Neural cell (in vitro differentiated cells): ENCODE measurements around the gene PRM1. TPM values are rescaled to one million over a fixed set of nuclear protein-coding genes. Genes with fewer than 3 reads are reported as not detected.

ENCODE experiments used
- H2AFZ ChIP-seq: fragments of 200-600, 300-800 bp; sonication (generic), shearing (Covaris generic); 2 replicates; pipeline ENCODE4 v1.6.0; 2014; ENCODE audit warnings: low read depth, mild to moderate bottlenecking, antibody characterized with exemption, low read length, moderate library complexity
- H3F3A ChIP-seq: fragments of 200-600 bp; shearing (Covaris generic); 2 replicates; pipeline ENCODE4 v1.6.1; 2016; ENCODE audit warnings: mild to moderate bottlenecking, moderate library complexity, mixed read lengths, antibody characterized with exemption, low read length; ENCODE audit not compliant: insufficient read depth, poor library complexity, severe bottlenecking
- H3K27ac ChIP-seq: fragments of 200-600, 300-800 bp; sonication (generic), shearing (Covaris generic); 2 replicates; pipeline ENCODE4 v1.5.1; 2014; ENCODE audit warnings: mild to moderate bottlenecking, low read length, moderate library complexity
- H3K27me3 ChIP-seq: fragments of 300-800, 200-600 bp; sonication (generic), shearing (Covaris generic); 2 replicates; pipeline ENCODE4 v1.6.0; 2014; ENCODE audit warnings: mild to moderate bottlenecking, low read depth, low read length, moderate library complexity; ENCODE audit not compliant: insufficient read depth
- H3K36me3 ChIP-seq: fragments of 300-800, 200-600 bp; sonication (generic), shearing (Covaris generic); 2 replicates; pipeline ENCODE4 v1.5.1; 2014; ENCODE audit warnings: mild to moderate bottlenecking, antibody characterized with exemption, low read length, moderate library complexity; ENCODE audit not compliant: insufficient read depth
- H3K4me2 ChIP-seq: fragments of 300-800, 200-600 bp; sonication (generic), shearing (Covaris generic); 2 replicates; pipeline ENCODE4 v1.6.0; 2014; ENCODE audit warnings: mild to moderate bottlenecking, low read length
- H3K4me3 ChIP-seq: fragments of 300-800, 200-600 bp; sonication (generic), shearing (Covaris generic); 2 replicates; pipeline ENCODE4 v1.5.1; 2014; ENCODE audit warnings: mild to moderate bottlenecking, low read length, moderate library complexity
- H3K79me2 ChIP-seq: fragments of 200-600 bp; shearing (Covaris generic); replicated peaks from 2 replicates; pipeline ENCODE4 v1.6.0; 2014; ENCODE audit warnings: mild to moderate bottlenecking, low read length, moderate library complexity; ENCODE audit not compliant: insufficient read depth
- H3K9ac ChIP-seq: fragments of 300-800, 200-600 bp; sonication (generic), shearing (Covaris generic); 2 replicates; pipeline ENCODE4 v1.6.1; 2016; ENCODE audit warnings: mild to moderate bottlenecking, low read length, mixed read lengths
- H3K9me2 ChIP-seq: fragments of 200-600 bp; shearing (Covaris generic); 2 replicates; pipeline ENCODE4 v1.6.1; 2016; ENCODE audit warnings: mild to moderate bottlenecking, low read length, mixed read lengths; ENCODE audit not compliant: insufficient read depth
- H3K9me3 ChIP-seq: fragments of 200-600, 300-800 bp; sonication (generic), shearing (Covaris generic); 2 replicates; pipeline ENCODE4 v1.6.1; 2016; ENCODE audit warnings: mild to moderate bottlenecking, mixed run types, low read length, moderate library complexity, mixed read lengths
- H4K20me1 ChIP-seq: fragments of 200-600 bp; shearing (Covaris generic); 2 replicates; pipeline ENCODE4 v1.6.1; 2016; ENCODE audit warnings: mild to moderate bottlenecking, mixed run types; ENCODE audit not compliant: insufficient read depth
- CTCF ChIP-seq: fragments of 450-650 bp; IDR thresholded peaks from 2 replicates; pipeline ENCODE4 v1.5.1; 2014; ENCODE audit warnings: antibody characterized with exemption, mild to moderate bottlenecking, moderate library complexity; ENCODE audit not compliant: poor library complexity, severe bottlenecking
- EP300 ChIP-seq: fragments of 450-650 bp; conservative IDR thresholded peaks from 2 replicates; pipeline ENCODE4 v1.6.1; 2014; ENCODE audit warnings: antibody characterized with exemption, mild to moderate bottlenecking, moderate library complexity; ENCODE audit not compliant: poor library complexity, severe bottlenecking
- EZH2 ChIP-seq: fragments of 200-600, 300-800 bp; shearing (Covaris generic), sonication (generic); IDR thresholded peaks from 2 replicates; pipeline ENCODE4 v1.6.1; 2014; ENCODE audit warnings: antibody characterized with exemption, low read length, borderline replicate concordance, mild to moderate bottlenecking; ENCODE audit not compliant: insufficient read depth, poor library complexity, severe bottlenecking
- MXI1 ChIP-seq: fragments of 450-650 bp; conservative IDR thresholded peaks from 2 replicates; pipeline ENCODE4 v1.6.1; 2014; ENCODE audit warnings: antibody characterized with exemption, mild to moderate bottlenecking; ENCODE audit not compliant: poor library complexity, severe bottlenecking
- POLR2AphosphoS5 ChIP-seq: IDR thresholded peaks from 2 replicates; pipeline ENCODE4 v1.6.1; 2012
- RAD21 ChIP-seq: fragments of 450-650 bp; conservative IDR thresholded peaks from 2 replicates; pipeline ENCODE4 v1.6.1; 2014; ENCODE audit warnings: antibody characterized with exemption, mild to moderate bottlenecking, moderate library complexity
- REST ChIP-seq: IDR thresholded peaks from 2 replicates; pipeline ENCODE4 v1.6.1; 2012; ENCODE audit warnings: borderline replicate concordance
- SMC3 ChIP-seq: fragments of 450-650 bp; conservative IDR thresholded peaks from 2 replicates; pipeline ENCODE4 v1.6.1; 2014; ENCODE audit warnings: antibody characterized with exemption, mild to moderate bottlenecking, moderate library complexity; ENCODE audit not compliant: poor library complexity
- TAF1 ChIP-seq: IDR thresholded peaks from 2 replicates; pipeline ENCODE4 v1.6.1; 2012; ENCODE audit warnings: low read depth
- polyA plus RNA-seq: library from polyadenylated mRNA; depleted of rRNA; stranded (reverse); fragments of >200 nt; gene quantifications from 2 replicates; pipeline ENCODE4 v1.2.3, GENCODE V29; 2014

The PRM1 gene
- polyA plus RNA-seq, 1 donor from 2014 or later: not detected

- H3K27ac ChIP-seq: no peak overlapping the region
- H4K20me1 ChIP-seq: no peaks in the 10 kb centered on the region
- H3K9me3 ChIP-seq: no peaks in the 10 kb centered on the region
- H3F3A ChIP-seq: no peaks in the 10 kb centered on the region
- no peak overlapping the region for H2AFZ ChIP-seq
- no peak overlapping the region for H3K4me2 ChIP-seq
- H3K9ac ChIP-seq: no peak overlapping the region
- no peak overlapping the region for H3K4me3 ChIP-seq
- H3K79me2 ChIP-seq: no peaks in the 10 kb centered on the region
- H3K27me3 ChIP-seq: no peaks in the 10 kb centered on the region
- TF ChIP-seq EZH2 (no peak), CTCF (no peak), TAF1 (no peak), POLR2AphosphoS5 (no peak), RAD21 (no peak), MXI1 (no peak), EP300 (no peak), SMC3 (no peak), REST (no peak)
- H3K9me2 ChIP-seq: no peaks in the 10 kb centered on the region
- no peaks in the 10 kb centered on the region for H3K36me3 ChIP-seq
These were observed 6.2 kb downstream of the PRM1 start for GRCh38 chr16:11274964-11275363.

- Histone ChIP-seq H4K20me1 (no peaks in the 10 kb centered on the region), H3K9ac (no peak overlapping the region), H3K36me3 (no peaks in the 10 kb centered on the region), H3K4me2 (no peak overlapping the region), H3F3A (no peaks in the 10 kb centered on the region), H3K79me2 (no peaks in the 10 kb centered on the region), H2AFZ (no peak overlapping the region), H3K9me3 (no peaks in the 10 kb centered on the region), H3K27ac (no peak overlapping the region), H3K4me3 (no peak overlapping the region), H3K27me3 (no peaks in the 10 kb centered on the region), H3K9me2 (no peaks in the 10 kb centered on the region)
- TF ChIP-seq EZH2: no peak
- no peak for TF ChIP-seq CTCF
- no peak for TF ChIP-seq REST
These were observed 7.3 kb downstream of the PRM1 start for GRCh38 chr16:11273721-11274324.
